Measurements from ENCODE around the gene SYMPK. TPM values are rescaled to one million over a fixed set of nuclear protein-coding genes. Genes with fewer than 3 reads are reported as not detected.
A peak's percentile ranks its signal among the peaks of the same experiment; 100 is the strongest.
"Not testable (repeated sequence)": the region's sequence is repeated elsewhere in the genome, so short reads cannot be mapped to it uniquely, and the experiment has no call there.

SYMPK gene
- total RNA-seq, 5 donors from 2014 or later (not counting 1 experiment from before 2014, with no cell fraction given): 89.7 to 102 (median 94.7) TPM

DNA sequence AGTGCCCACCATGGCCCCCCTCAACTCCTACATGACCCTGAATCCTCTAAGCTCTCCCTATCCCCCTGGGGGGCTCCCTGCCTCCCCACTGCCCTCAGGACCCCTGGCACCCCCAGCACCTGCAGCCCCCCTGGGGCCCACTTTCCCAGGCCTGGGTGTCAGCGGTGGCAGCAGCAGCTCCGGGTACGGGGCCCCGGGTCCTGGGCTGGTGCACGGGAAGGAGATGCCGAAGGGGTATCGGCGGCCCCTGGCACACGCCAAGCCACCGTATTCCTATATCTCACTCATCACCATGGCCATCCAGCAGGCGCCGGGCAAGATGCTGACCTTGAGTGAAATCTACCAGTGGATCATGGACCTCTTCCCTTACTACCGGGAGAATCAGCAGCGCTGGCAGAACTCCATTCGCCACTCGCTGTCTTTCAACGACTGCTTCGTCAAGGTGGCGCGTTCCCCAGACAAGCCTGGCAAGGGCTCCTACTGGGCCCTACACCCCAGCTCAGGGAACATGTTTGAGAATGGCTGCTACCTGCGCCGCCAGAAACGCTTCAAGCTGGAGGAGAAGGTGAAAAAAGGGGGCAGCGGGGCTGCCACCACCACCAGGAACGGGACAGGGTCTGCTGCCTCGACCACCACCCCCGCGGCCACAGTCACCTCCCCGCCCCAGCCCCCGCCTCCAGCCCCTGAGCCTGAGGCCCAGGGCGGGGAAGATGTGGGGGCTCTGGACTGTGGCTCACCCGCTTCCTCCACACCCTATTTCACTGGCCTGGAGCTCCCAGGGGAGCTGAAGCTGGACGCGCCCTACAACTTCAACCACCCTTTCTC is 9.4 kb upstream of the SYMPK start:
- no peak for ATAC-seq (replicated peaks in 1 of 4)

DNA sequence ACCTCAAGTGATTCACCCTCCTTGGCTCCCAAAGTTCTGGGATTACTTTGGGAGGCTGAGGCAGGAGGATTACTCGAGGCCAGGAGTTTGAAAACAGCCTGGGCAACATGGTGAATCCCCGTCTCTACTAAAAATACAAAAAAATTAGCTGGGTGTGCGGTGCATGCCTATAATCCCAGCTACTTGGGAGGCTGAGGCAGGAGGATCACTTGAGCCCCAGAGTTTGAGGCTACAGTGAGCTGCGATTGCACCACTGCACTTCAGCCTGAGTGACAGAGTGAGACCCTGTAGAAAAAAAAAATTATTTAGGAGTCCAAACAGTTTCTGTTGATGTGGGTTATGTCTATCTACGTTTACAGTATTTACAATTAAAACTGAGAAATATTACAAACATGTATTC is 7.9 kb upstream of the SYMPK start:
- WGBS (ENCODE audit: insufficient coverage): 83% methylated on average over 1 of the region's 5 CpGs
- ChIA-PET POLR2A (no interaction called here), CTCF (no interaction called here)

More for the DNA sequence above, 9.4 kb upstream of the SYMPK start:
- Histone ChIP-seq H3K4me3 (ENCODE audit: control insufficient read depth in 1 of 2, extremely low read depth in 1 of 2, low read length in 1 of 2) (no peak overlapping the region), H3K36me3 (ENCODE audit: control insufficient read depth in 2 of 2, extremely low read depth in 1 of 2, insufficient read depth in 1 of 2, low read length in 1 of 2) (no peaks in the 10 kb centered on the region), H3K27ac (ENCODE audit: low read length) (no peak overlapping the region), H3K9me3 (no peaks in the 10 kb centered on the region), H3K4me1 (ENCODE audit: control insufficient read depth in 1 of 2, extremely low read depth in 1 of 2, insufficient read depth in 2 of 2, low read length in 2 of 2) (peaks cover 2 to 14% of the 10 kb centered on the region in 2 experiments), H3K27me3 (replicated peaks in 1 of 2; ENCODE audit: control insufficient read depth in 2 of 2, extremely low read depth in 1 of 2, insufficient read depth in 2 of 2, low read length in 1 of 2) (peaks cover 0 to 31% of the 10 kb centered on the region in 2 experiments)
- Mint-ChIP-seq H3K4me1 (peaks cover 7 to 9% (median 8%) of the 10 kb centered on the region in 3 donors), H3K36me3 (peaks cover 3% of the 10 kb centered on the region), H3K9me3 (no peaks in the 10 kb centered on the region), H3K27me3 (peaks cover 10 to 13% of the 10 kb centered on the region in 2 donors), H3K4me3 (no peak overlapping the region), H3K27ac (no peak overlapping the region)
- CTCF ChIA-PET: no interaction called here
- WGBS (ENCODE audit: insufficient coverage): 94% methylated on average over 21 of the region's 34 CpGs
- DNase-seq: no peak
- POLR2A ChIA-PET: no interaction called here

DNA sequence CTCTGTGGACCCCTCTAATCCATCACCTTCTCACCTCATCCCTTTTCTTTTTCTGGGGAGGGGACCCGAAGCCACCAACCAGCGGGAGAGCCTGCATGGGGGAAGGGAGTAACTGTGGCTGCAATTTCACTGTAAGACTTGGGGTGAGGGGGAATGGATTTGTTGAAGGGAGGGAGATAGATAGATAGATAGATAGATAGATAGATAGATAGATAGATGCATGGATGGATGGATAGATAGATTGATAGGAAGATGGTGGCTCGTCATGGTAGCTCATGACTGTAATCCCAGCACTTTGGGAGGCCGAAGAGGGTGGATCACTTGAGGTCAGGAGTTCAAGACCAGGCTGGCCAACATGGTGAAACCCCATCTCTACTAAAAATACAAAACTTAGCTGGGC is 4.3 kb upstream of the SYMPK start:
- H3K4me3 Mint-ChIP-seq; H3K36me3 Mint-ChIP-seq; H3K9me3 Mint-ChIP-seq; ATAC-seq (replicated peaks in 1 of 4); H3K36me3 ChIP-seq (ENCODE audit: control insufficient read depth in 2 of 2, extremely low read depth in 1 of 2, insufficient read depth in 1 of 2, low read length in 1 of 2); POLR2A ChIA-PET; H3K27ac ChIP-seq (ENCODE audit: low read length); H3K9me3 ChIP-seq; H3K4me3 ChIP-seq (ENCODE audit: control insufficient read depth in 1 of 2, extremely low read depth in 1 of 2, low read length in 1 of 2); H3K27ac Mint-ChIP-seq; DNase-seq: not testable (repeated sequence)
- Histone ChIP-seq H3K4me1 (ENCODE audit: control insufficient read depth in 1 of 2, extremely low read depth in 1 of 2, insufficient read depth in 2 of 2, low read length in 2 of 2) (peaks cover 0 to 18% of the 10 kb centered on the region in 2 experiments), H3K27me3 (replicated peaks in 1 of 2; ENCODE audit: control insufficient read depth in 2 of 2, extremely low read depth in 1 of 2, insufficient read depth in 2 of 2, low read length in 1 of 2) (peaks cover 0 to 31% of the 10 kb centered on the region in 2 experiments)
- Mint-ChIP-seq H3K4me1 (peaks cover 17 to 18% (median 17%) of the 10 kb centered on the region in 3 donors), H3K27me3 (peaks cover 15 to 18% of the 10 kb centered on the region in 2 donors)
- CTCF ChIA-PET: interaction anchor here (0.9 to 1.7 kb wide), 2 partner anchors 15 to 19 kb away, joined by 3 to 8 read pairs; no protein-coding TSS in a partner anchor
- no CpG with 5 or more reads among the region's 4 CpGs for WGBS (ENCODE audit: insufficient coverage)

More for the DNA sequence above, 7.9 kb upstream of the SYMPK start:
- Histone ChIP-seq H3K27me3 (replicated peaks in 1 of 2; ENCODE audit: control insufficient read depth in 2 of 2, extremely low read depth in 1 of 2, insufficient read depth in 2 of 2, low read length in 1 of 2) (peaks cover 0 to 22% of the 10 kb centered on the region in 2 experiments), H3K4me3 (ENCODE audit: control insufficient read depth in 1 of 2, extremely low read depth in 1 of 2, low read length in 1 of 2) (no peak overlapping the region), H3K27ac (ENCODE audit: low read length) (no peak overlapping the region), H3K9me3 (no peaks in the 10 kb centered on the region), H3K36me3 (ENCODE audit: control insufficient read depth in 2 of 2, extremely low read depth in 1 of 2, insufficient read depth in 1 of 2, low read length in 1 of 2) (no peaks in the 10 kb centered on the region), H3K4me1 (ENCODE audit: control insufficient read depth in 1 of 2, extremely low read depth in 1 of 2, insufficient read depth in 2 of 2, low read length in 2 of 2) (no peaks in the 10 kb centered on the region)
- Mint-ChIP-seq H3K9me3 (no peaks in the 10 kb centered on the region), H3K4me1 (peaks cover 0 to under 1% (median 0%) of the 10 kb centered on the region in 3 donors), H3K27ac (no peak overlapping the region), H3K27me3 (peaks cover 4 to 5% of the 10 kb centered on the region in 2 donors), H3K4me3 (no peak overlapping the region), H3K36me3 (no peaks in the 10 kb centered on the region)
- DNase-seq: no peak
- no peak for ATAC-seq (replicated peaks in 1 of 4)

DNA sequence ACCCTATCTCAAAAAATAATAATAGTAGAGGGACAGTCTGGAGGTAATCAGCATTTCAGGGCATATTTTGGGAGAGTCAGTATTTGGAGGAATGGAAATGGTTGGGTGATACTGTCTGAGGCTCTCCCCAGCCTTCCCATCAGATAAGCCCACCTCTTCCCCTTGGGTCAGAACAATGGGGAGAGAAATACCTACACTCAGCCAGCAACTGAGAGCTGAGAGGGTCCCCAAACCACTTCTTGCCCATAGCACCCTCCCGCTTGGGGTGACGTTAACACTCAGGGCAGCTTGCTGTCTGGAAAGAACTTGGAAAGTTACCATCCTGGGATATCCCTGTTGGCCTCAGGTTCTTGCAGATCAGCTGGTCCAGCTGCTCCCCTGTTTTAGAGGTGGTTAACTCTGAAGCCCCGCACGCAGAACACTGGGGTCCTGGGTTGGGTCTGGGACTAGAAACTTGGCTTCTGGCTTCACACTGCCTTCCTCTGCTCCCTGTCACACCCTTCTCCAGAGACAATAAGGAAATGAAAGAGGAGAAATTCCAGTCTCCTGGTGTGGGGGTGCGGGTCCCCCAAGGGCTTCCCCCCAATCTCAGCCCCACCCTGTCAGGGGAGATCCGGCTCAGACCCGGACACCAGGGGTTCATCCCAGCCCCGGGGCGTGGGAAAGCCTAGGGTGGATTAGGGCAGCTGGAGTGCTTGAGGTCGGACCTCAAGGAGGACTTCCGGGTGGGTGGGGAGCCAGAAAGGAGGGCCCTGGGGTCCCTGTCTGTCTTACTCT is 3.6 kb upstream of the SYMPK start:
- ChIA-PET POLR2A (no interaction called here), CTCF (interaction anchor here (0.9 to 1.7 kb wide), 2 partner anchors 15 to 20 kb away, joined by 3 to 8 read pairs; no protein-coding TSS in a partner anchor)
- Mint-ChIP-seq H3K27ac (no peak overlapping the region), H3K27me3 (peaks cover 15 to 18% of the 10 kb centered on the region in 2 donors), H3K4me3 (no peak overlapping the region), H3K4me1 (peaks cover 23% of the 10 kb centered on the region in 3 donors), H3K9me3 (no peaks in the 10 kb centered on the region), H3K36me3 (no peaks in the 10 kb centered on the region)
- no peak overlapping the region for H3K27ac ChIP-seq (ENCODE audit: low read length)
- H3K4me1 ChIP-seq (ENCODE audit: control insufficient read depth in 1 of 2, extremely low read depth in 1 of 2, insufficient read depth in 2 of 2, low read length in 2 of 2): peaks cover 0 to 24% of the 10 kb centered on the region in 2 experiments
- no peak overlapping the region for H3K4me3 ChIP-seq (ENCODE audit: control insufficient read depth in 1 of 2, extremely low read depth in 1 of 2, low read length in 1 of 2)
- H3K27me3 ChIP-seq (replicated peaks in 1 of 2; ENCODE audit: control insufficient read depth in 2 of 2, extremely low read depth in 1 of 2, insufficient read depth in 2 of 2, low read length in 1 of 2): peaks cover 0 to 26% of the 10 kb centered on the region in 2 experiments
- 94% methylated on average over 7 of the region's 11 CpGs for WGBS (ENCODE audit: insufficient coverage)
- H3K9me3 ChIP-seq: no peaks in the 10 kb centered on the region
- DNase-seq (no peak), ATAC-seq (replicated peaks in 1 of 4) (no peak)
- no peaks in the 10 kb centered on the region for H3K36me3 ChIP-seq (ENCODE audit: control insufficient read depth in 2 of 2, extremely low read depth in 1 of 2, insufficient read depth in 1 of 2, low read length in 1 of 2)

DNA sequence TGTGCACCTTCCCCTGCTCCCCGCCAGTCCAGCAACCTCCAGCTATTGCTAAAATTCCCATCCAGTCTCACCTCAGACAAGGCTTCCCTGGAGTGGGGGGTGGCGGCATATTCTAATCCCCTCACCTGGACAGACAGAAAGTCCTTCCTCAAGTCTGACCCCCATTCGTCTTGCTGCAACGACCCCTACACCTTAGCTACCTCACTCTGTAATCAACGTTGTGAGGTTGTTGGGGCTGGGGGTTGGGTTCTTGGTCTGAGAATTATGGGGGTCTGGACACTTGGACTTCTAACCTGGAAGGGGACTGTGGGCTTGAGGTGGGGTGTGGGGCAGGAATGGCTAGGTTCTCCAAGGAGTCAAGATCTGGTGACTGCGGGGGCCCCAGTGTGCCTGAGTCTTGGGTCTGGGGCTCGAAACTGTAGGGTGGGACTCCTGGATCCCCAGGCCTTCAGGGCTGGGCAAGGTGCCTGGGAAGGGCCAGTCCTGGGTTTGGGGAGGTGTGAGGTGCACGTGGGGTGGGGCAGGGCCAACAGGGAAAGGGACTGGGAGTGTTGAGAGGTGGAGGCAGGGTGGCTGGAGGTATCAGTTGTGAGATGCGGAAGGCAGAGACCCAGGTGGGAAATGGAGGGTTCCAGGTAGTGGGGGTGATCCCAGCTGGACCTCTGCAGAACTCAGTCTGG is 2.5 kb upstream of the SYMPK start:
- Histone ChIP-seq H3K9me3 (no peaks in the 10 kb centered on the region), H3K36me3 (ENCODE audit: control insufficient read depth in 2 of 2, extremely low read depth in 1 of 2, insufficient read depth in 1 of 2, low read length in 1 of 2) (peaks cover 0 to 4% of the 10 kb centered on the region in 2 donors), H3K4me3 (ENCODE audit: control insufficient read depth in 1 of 2, extremely low read depth in 1 of 2, low read length in 1 of 2) (no peak overlapping the region), H3K27ac (ENCODE audit: low read length) (no peak overlapping the region), H3K4me1 (ENCODE audit: control insufficient read depth in 1 of 2, extremely low read depth in 1 of 2, insufficient read depth in 2 of 2, low read length in 2 of 2) (peaks cover 0 to 32% of the 10 kb centered on the region in 2 experiments), H3K27me3 (replicated peaks in 1 of 2; ENCODE audit: control insufficient read depth in 2 of 2, extremely low read depth in 1 of 2, insufficient read depth in 2 of 2, low read length in 1 of 2) (peaks cover 0 to 26% of the 10 kb centered on the region in 2 experiments)
- H3K4me1 Mint-ChIP-seq: peaks cover 23 to 31% (median 29%) of the 10 kb centered on the region in 3 donors
- 73% methylated on average over 3 of the region's 9 CpGs for WGBS (ENCODE audit: insufficient coverage)
- no peaks in the 10 kb centered on the region for H3K9me3 Mint-ChIP-seq
- CTCF ChIA-PET: interaction anchor here in 1 of 2 donors (0.6 to 1.1 kb wide), 3 partner anchors 19 to 984 kb away, joined by 4 to 5 read pairs (median 4); partner anchors contain the start of gene DMWD
- DNase-seq (no peak), ATAC-seq (replicated peaks in 1 of 4) (no peak)
- H3K27ac Mint-ChIP-seq: no peak overlapping the region
- POLR2A ChIA-PET: no interaction called here
- peaks cover 15 to 18% of the 10 kb centered on the region in 2 donors for H3K27me3 Mint-ChIP-seq
- H3K4me3 Mint-ChIP-seq: peak overlapping the region in 1 of 3 donors; percentile 99
- no peaks in the 10 kb centered on the region for H3K36me3 Mint-ChIP-seq

All from T-cell (primary cell).